ENCODE data around the gene IQGAP2.
"Not testable (repeated sequence)": the region's sequence is repeated elsewhere in the genome, so short reads cannot be mapped to it uniquely, and the experiment has no call there.

IQGAP2 gene

DNA sequence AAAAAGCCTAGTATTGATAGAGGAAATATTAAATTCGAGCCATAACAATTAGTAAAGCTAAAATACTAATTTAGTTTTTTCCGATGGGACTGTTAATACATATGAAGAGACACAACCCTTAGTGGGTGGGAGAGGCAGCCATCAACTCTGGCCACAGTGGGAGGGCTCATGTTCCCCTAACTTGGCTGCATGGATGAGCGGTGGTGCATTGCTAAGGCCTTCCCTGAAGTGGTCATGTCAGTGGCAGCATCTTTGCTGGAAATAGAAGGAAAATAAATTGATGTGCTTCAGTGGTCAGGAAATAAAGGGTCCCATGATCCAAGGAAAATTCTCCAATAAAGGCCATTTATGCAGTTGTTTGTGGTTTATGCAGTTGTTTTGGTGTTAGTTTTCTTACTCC is 254.0 kb downstream of the IQGAP2 start:
- intact Hi-C loops (cut with DNase I): no loop called here
- no peak for DNase-seq

DNA sequence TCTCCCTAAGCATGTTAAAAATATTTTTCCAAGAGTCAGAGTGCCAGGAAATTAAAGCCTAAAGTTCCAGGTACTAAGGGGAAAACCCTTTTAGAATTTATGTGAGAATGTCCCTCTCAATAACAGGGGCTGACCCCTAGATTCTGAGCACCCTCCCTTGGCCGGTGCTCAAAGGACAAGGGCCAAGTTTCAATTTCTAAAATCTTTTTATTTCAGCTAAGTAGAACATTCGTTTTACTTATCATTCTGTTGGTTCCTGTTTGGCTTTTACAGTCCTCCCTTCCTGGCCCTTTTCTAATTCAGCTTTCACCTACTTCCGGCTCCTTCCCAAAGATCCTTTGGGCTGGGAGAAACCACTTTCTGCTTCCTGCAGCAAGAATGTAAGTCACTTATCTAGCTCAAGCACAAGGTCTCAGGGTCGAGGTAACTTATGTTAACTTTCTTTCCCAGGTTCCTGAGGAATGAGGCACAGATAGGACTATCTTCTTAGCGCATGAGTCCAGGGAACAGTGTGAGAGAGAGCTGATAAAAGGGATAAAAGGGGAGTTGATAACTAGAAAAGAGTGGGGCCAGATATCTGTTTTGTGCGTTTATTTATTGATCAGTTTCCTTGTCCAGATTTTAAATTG is 254.7 kb downstream of the IQGAP2 start:
- intact Hi-C loops (cut with DNase I): no loop called here
- DNase-seq: no peak

DNA sequence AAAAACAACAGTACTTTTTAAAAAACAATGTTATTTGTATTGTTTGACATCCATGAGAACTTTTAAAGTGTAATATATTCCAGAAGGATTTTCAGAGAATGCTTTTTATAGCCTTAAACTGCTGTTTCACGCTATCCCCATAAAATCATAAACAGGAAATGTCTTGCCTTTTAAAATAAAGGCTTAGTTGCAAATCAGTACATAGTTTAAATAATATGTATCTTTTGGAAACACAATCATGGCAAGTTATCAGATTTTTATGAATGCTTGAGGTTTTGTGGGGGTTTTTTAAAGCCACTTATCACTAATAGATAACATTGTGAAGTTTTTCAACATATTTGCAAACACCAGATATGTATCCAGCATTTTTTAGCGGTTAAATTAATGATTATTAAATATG is 257.3 kb downstream of the IQGAP2 start:
- no peak for DNase-seq
- intact Hi-C loops (cut with DNase I): no loop called here

DNA sequence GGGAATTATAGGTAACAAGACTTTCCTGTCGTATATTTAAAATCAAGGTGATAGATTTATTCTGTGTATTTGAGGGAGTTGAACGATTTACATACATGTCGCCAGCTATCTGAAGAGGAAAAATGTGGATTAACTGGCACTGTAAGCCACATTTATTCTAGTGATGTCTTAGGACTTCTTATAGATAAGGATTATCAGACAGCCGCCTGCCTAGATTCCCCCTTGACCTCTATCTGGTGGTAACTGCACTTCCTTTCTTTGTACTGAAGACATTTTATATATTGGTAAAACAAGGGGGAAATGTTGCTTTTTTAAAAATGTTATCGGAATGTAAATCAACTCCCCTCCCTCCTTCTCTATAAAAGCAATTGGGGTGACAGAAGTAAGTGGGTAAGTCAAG is 259.4 kb downstream of the IQGAP2 start:
- intact Hi-C loops (cut with DNase I): no loop called here
- no peak for DNase-seq

DNA sequence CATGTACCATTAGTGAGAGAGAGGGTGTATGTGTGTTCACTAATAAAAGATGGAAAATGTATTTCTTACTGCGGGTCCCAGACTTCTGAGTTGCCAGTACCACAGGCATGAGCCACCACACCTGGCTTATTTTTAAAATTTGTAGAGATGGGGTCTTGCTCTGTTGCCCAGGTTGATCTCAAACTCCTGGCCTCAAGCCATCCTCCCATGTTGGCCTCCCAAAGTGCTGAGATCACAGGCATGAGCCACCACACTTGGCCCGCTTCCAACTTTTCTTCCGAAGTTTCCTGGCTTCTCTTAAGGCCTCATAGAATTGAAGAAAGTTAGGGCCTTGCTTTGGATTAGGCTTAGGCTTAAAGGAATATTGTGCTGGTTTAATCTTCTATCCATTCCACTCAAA is 260.5 kb downstream of the IQGAP2 start:
- no peak for DNase-seq
- intact Hi-C loops (cut with DNase I): no loop called here

DNA sequence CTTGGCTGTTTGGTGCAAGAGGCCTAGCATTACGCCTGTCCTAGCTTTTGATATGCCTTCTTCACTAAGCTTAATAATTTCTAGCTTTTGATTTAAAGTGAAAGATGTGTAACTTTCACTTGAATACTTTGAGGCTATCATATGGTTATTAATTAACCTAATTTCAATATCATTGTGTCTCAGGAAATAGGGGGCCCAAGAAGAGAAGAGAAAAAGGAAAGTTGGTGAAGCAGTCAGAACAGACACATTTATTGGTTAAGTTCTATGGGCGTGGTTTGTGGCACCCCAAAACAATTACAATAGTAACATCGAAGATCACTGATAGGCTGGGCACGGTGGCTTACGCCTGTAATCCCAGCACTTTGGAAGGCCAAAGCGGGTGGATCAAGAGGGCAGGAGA is 261.0 kb downstream of the IQGAP2 start:
- intact Hi-C loops (cut with DNase I): no loop called here
- no peak for DNase-seq

DNA sequence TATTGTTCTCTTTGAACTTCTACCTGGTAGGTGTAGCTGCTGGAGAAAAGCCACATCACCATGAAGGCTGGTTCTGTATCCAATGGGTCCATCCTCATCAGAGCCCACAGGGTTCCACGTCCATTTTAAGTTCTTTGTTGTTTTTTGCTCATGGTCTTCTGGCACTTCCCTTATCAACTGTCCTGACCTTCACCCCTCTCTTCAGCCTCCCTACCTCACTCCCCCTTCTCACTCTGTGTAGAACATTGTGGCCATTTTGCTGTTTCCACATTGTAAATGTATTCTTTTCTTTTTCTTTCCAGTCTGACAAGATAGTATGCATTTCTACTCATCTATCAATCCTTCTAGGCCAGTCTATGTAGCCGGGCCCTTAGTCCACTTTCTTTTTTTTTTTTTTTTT is 264.4 kb downstream of the IQGAP2 start:
- intact Hi-C loops (cut with DNase I): no loop called here

DNA sequence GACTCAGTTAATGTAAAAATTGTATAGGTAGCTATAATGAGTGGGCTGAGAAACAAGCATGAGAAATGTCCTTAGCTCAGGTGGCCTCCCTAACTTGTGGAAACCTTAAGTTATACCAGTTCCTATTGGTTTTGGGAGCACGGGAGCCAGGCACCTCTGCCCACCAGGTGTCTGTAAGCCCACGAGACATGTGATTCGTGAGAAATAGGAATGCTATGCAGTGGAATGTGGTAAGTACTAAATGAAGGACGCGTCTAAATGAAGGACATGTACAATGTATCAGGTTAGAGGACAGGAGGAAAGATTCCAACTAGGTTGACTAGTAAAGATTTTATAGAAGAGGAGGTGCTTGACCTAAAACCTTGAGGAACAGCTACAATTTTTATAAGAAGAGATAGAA is 266.2 kb downstream of the IQGAP2 start:
- DNase-seq: no peak

More for the DNA sequence above, 264.4 kb downstream of the IQGAP2 start:
- DNase-seq: no peak

DNA sequence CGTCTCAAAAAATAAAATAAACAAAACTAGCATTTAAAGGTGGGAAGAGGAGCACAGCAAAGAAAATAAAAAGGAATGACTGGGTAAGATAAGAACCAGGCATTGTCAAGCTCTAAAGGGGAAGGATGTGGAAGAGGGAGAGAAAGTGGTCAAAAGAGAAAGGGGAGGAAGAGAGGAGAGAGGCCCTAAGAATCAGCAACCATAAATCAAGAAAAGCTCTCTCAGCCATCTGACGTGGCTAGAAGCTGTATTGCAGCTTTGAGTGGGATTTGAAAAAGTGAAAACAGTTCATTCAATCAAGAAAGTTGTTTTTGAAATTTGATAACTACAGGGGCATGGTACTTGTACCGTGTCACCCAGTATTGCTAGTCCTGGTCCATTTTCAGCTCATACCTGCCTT is 267.4 kb downstream of the IQGAP2 start:
- intact Hi-C loops (cut with DNase I): no loop called here
- DNase-seq: no peak

More for the DNA sequence above, 266.2 kb downstream of the IQGAP2 start:
- intact Hi-C loops (cut with DNase I): no loop called here

DNA sequence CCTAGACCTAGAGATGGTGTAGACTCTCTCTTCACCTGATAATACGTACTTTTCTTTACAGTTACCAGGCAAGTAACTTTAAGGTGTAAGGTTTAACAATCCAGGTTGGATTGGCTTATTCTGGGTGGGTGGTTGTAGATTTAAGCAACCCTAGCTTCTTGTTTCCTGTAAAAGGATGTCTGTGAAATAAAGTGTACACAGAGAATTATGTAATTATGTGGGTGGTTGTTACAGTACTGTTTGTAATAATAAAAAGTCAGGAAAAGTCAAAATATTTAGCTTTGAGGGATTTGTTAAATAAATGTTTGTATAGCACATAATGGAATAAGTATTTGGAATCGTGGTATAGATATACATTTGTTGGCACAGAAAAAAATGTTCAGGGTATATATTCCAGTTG is 269.2 kb downstream of the IQGAP2 start:
- intact Hi-C loops (cut with DNase I): no loop called here

DNA sequence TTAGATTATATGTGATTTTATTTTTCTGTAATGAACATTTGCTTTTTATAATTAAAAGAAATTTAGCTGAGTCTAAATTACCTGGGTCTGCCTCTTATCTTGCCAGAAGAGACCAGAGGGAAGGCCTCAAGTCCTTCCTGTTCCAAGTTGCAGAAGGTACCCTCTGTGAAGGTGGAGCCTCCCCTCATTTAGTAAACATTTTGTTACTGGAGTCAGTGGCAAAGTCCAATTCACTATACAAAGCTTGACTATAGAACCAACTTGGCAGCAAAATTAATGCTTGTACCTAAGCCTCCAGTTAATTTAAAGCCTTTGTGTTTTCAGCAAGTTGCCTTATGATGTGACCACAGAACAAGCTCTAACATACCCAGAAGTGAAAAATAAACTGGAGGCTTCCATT is 270.0 kb downstream of the IQGAP2 start:
- intact Hi-C loops (cut with DNase I): no loop called here
- DNase-seq: no peak

More for the DNA sequence above, 269.2 kb downstream of the IQGAP2 start:
- DNase-seq: no peak

DNA sequence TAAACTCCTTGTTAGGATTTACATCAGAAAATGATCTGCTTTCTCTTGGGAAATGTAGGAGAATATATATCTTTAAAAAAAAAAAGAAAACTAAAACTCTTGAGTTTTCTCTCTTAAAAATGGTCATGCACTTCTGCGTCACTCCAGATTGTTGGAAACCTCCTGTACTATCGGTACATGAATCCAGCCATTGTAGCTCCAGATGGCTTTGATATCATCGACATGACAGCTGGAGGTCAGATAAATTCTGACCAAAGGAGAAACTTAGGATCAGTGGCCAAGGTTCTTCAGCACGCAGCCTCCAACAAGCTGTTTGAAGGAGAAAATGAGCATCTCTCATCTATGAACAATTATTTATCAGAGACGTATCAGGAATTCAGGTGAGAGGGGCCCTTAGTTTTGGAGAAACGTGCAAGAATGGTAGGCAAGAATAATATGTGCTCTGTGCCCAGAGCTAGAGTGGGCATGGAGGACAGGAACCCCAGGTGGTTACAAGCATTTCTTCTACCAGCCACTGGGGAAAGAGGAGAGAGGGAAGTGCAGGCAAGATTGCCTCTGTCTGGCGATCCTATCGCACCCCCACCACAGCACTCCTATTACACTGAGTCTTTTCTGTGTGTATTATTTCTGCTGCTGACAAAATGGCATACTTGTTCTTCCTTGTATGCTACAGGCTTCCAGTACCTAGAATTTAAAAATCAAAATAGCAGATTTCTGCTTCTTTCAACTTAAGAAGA is 271.4 kb downstream of the IQGAP2 start:
- intact Hi-C loops (cut with DNase I): no loop called here
- DNase-seq: no peak

DNA sequence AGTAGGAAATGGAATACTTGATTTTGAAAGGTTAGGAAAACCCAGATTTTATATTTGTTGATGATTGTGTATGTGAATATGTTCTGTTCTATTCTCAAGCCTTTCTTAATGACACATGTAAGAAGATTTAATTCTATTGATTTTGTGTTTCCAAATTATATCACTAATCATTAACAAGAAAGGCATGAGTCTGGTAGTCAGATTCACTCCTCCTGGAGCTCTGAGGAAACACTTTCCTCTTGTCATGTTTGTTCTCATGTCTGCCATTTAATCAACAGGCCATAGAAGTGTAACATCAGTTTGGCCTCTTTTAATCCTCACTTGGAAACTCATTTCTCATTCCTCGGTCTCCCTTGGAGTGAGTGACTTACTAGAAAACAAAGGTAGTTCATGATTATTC is 272.3 kb downstream of the IQGAP2 start:
- intact Hi-C loops (cut with DNase I): no loop called here

DNA sequence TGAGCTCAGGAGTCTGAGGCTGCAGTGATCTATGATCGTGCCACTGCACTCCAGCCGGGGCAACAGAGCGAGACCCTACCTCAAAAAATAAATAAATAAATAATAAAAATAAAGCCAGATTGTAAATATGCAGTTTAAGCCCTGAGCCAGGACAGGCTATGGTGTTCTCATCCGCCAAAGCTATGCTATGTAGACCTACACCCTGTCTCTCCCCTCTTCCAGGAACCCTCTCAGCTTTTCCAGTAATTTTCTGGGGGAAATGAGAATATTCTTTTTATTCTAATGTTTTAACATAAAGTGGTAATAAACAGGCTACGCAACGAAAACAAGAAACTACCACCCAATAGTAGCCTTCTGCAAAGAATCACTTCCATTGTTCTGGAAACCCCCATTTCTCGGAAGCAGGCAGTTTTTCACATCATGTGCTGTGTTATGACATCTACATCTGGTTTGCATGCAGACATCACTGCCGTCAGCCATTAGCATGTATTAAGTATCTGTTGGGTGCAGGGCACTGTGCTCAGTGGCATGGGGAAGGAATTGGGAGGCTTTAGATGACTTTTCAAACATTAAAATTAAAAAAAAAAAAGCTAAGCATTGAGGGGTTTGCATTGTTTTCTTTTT is 274.9 kb downstream of the IQGAP2 start:
- no peak for DNase-seq
- intact Hi-C loops (cut with DNase I): no loop called here

More for the DNA sequence above, 272.3 kb downstream of the IQGAP2 start:
- DNase-seq: no peak

DNA sequence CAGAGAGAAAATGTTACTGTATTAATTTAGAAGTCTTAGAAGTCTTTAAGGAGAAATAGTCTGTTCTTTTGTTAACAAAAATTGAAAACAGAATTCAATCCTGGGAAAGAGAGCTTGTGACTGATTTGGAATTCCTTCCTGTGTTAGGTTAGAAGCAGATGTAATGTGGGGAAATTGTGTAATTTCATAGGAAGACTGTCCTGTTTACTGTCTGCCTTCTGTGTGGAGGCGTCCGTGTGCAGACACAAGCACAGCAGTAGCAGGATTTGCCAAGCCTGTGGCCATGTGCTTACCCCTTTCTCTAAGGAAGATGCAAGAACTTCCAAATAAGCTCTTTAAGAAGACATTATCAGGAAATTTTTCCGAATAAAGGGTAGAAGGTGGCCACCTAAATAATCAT is 276.1 kb downstream of the IQGAP2 start:
- DNase-seq: no peak
- intact Hi-C loops (cut with DNase I): no loop called here

DNA sequence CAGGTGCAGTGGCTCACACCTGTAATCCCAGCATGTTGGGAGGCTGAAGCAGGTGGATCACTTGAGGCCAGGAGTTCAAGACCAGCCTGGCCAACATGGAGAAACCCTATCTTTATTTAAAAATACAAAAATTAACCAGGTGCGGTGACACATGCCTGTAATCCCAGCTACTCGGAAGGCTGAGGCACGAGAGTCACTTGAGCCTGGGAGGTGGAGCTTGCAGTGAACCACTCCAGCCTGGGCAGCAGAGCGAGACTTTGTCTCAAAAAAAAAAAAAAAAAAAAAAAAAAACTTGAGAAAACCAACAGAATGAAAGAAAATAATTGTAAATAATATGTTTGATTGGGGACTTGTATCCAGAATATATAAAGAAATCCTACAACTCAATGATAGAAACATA is 277.7 kb downstream of the IQGAP2 start:
- intact Hi-C loops (cut with DNase I); DNase-seq: not testable (repeated sequence)

DNA sequence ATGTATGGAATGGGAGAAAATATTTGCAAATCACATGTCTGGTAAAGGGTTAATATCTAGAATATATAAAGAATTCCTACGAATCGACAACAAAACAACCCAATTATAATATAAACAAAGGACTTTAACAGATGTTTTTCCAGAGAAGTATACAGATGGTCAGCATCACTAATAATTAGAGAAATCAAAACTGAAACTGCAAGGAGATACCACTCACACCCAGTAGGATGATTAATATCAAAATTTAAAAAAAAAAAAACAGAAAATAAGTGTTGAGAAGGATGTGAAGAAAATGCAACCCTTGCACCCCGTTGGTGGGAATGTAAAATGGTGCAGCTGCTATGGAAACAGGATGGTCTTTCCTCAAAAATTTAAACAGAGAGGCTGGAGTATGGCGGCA is 278.2 kb downstream of the IQGAP2 start:
- intact Hi-C loops (cut with DNase I): no loop called here
- DNase-seq: no peak

DNA sequence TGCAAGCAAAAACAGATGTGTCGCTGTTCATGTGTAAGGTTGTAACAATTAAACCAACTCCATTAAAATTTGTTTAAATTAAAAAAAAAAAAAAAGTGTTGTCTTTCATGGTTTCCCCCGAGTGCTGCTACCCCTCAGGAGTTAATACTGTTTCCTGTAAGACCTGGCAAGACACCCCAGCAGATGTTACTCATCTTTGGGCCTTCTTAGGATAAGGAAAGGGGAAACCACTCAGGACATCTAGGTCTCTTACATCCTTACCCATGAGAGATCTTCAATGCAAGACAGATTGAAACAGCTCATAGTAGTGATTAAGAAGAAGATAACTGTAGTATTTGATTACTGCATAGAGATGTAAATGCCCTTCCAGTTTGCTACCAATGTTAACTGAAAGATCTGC is 279.3 kb downstream of the IQGAP2 start:
- intact Hi-C loops (cut with DNase I): no loop called here
- DNase-seq: no peak

DNA sequence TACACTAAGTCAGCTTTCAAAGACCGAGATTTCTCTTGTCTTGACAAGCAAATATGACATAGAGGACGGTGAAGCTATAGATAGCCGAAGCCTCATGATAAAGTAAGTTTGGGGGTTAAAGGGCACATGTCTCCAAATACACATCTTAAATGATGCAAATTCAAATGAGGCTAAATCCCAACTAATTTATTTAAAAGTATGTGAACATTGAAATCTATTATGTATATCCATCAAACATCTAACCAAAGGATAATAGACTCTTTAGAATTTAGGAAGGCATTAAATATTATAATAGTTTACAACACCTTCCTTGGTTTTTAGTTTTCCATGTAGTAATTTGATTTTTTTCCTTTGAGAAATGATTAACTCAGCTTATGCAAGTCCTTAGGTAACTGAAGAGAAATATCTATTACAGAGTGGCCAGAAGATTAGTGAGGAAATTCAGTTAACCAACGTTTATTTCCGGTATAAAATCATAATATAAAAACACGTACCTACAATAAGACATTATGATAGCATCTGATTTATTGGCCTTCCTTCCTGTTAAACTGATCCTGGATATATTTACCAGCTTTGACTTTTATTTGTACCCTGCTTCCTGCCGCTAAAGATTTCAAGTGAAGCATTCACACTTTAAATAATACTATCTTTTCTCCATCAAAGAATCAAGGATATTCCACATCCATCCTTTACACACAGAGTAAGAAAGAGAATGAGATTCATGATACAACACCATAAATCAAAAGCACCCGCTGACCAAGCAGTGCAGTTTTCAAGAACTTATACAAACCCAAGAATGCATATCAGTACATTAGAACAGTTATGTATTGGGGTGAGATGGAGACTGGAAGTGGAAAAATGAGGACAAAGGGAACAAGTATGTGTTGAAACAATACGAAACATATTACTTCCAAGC is 281.0 kb downstream of the IQGAP2 start:
- intact Hi-C loops (cut with DNase I): no loop called here
- no peak for DNase-seq

All from head of caudate nucleus (tissue), 42 donors.